Neural progenitor cell (in vitro differentiated cells): Measurements from ENCODE around the gene PEX7.

Experiments
- CTCF ChIP-seq: fragments of 200-600 bp; sonication (generic); IDR thresholded peaks from 2 replicates; pipeline ENCODE4 v1.5.1; 2017; ENCODE audit warnings: antibody characterized with exemption, mild to moderate bottlenecking
- EZH2 ChIP-seq: fragments of 200-600 bp; sonication (generic); IDR thresholded peaks from 2 replicates; pipeline ENCODE4 v1.6.1; 2017; ENCODE audit warnings: antibody characterized with exemption, mild to moderate bottlenecking, moderate library complexity

- TF ChIP-seq CTCF (no peak), EZH2 (no peak)
These were observed 10.2 kb upstream of the PEX7 start for GRCh38 chr6:136812174-136812573.
